K562 (cell line): ENCODE results near the gene TMC2. TPM values are rescaled to one million over a fixed set of nuclear protein-coding genes. Genes with fewer than 3 reads are reported as not detected.
A peak's percentile ranks its signal among the peaks of the same experiment; 100 is the strongest.

Source experiments
- CBFA2T3 ChIP-seq: fragments of 450-650 bp; IDR thresholded peaks from 2 replicates; pipeline ENCODE4 v1.6.1; 2017
- CBX3 ChIP-seq, 2 experiments: IDR thresholded peaks; 1 replicate in 1 of 2; 2 replicates in 1 of 2; pipeline ENCODE4 v1.6.1; 2012; ENCODE audit warnings: inconsistent platforms in 2 of 2, low read length in 2 of 2, borderline replicate concordance in 1 of 2, control low read depth in 1 of 2
- CHD2 ChIP-seq: IDR thresholded peaks from 2 replicates; pipeline ENCODE4 v1.6.1; 2011; ENCODE audit warnings: low read depth, low read length
- COPS2 ChIP-seq: fragments of 450-650 bp; conservative IDR thresholded peaks from 2 replicates; pipeline ENCODE4 v1.6.1; 2016; ENCODE audit warnings: mild to moderate bottlenecking, moderate library complexity
- DACH1 ChIP-seq: fragments of 450-650 bp; IDR thresholded peaks from 2 replicates; pipeline ENCODE4 v1.6.1; 2018; ENCODE audit not compliant: partially characterized antibody
- DDX20 ChIP-seq: fragments of 450-650 bp; IDR thresholded peaks from 2 replicates; pipeline ENCODE4 v1.6.1; 2016; ENCODE audit warnings: missing genetic modification characterization, low read depth, mild to moderate bottlenecking, missing compliant biosample characterization, moderate library complexity
- E2F6 ChIP-seq, 2 experiments: IDR thresholded peaks; 2 replicates each; pipeline ENCODE4 v1.6.1; 2011; ENCODE audit warnings: borderline replicate concordance in 1 of 2, control low read depth in 1 of 2, low read depth in 1 of 2, low read length in 1 of 2, mild to moderate bottlenecking in 1 of 2, mixed read lengths in 1 of 2, moderate library complexity in 1 of 2; ENCODE audit not compliant: insufficient read depth in 1 of 2, insufficient read length in 1 of 2, poor library complexity in 1 of 2, severe bottlenecking in 1 of 2; ENCODE audit errors: extremely low read depth in 1 of 2
- EGR1 ChIP-seq: fragments of 450-650 bp; conservative IDR thresholded peaks from 2 replicates; pipeline ENCODE4 v1.6.1; 2017; ENCODE audit warnings: mild to moderate bottlenecking
- ETS2 ChIP-seq: IDR thresholded peaks from 2 replicates; pipeline ENCODE4 v1.6.1; 2016; ENCODE audit warnings: borderline replicate concordance, missing genetic modification characterization, mild to moderate bottlenecking, moderate library complexity, missing compliant biosample characterization; ENCODE audit not compliant: poor library complexity, severe bottlenecking
- NR4A1 ChIP-seq, 2 experiments: fragments of 250-450 bp in 1 of 2; fragments of 450-650 bp in 1 of 2; sonication (Bioruptor Pico) in 1 of 2; IDR thresholded peaks; 2 replicates each; pipeline versions ENCODE4 v1.4.0 to v1.6.1; 2016 to 2020; ENCODE audit warnings: mild to moderate bottlenecking in 2 of 2, missing compliant biosample characterization in 1 of 2, missing genetic modification characterization in 1 of 2, moderate library complexity in 1 of 2
- SMAD1 ChIP-seq: fragments of 150-350 bp; IDR thresholded peaks from 2 replicates; pipeline ENCODE4 v1.6.1; 2014; ENCODE audit warnings: low read length, low read depth; ENCODE audit not compliant: partially characterized antibody
- SMARCA4 ChIP-seq: fragments of 450-650 bp; IDR thresholded peaks from 2 replicates; pipeline ENCODE4 v1.6.1; 2016
- SOX6 ChIP-seq: fragments of 450-650 bp; IDR thresholded peaks from 2 replicates; pipeline ENCODE4 v1.6.1; 2014; ENCODE audit warnings: mild to moderate bottlenecking
- TAF1 ChIP-seq: IDR thresholded peaks from 2 replicates; pipeline ENCODE4 v1.6.1; 2011; ENCODE audit warnings: mild to moderate bottlenecking, low read length, moderate library complexity; ENCODE audit not compliant: insufficient read depth, control insufficient read depth, severe bottlenecking; ENCODE audit errors: extremely low read depth
- U2AF2 ChIP-seq: fragments of 200-400 bp; formaldehyde crosslinking; optimal IDR thresholded peaks from 2 replicates; pipeline ENCODE3; 2017; ENCODE audit warnings: low read depth, mild to moderate bottlenecking, low read length
- XRCC3 ChIP-seq: fragments of 450-650 bp; IDR thresholded peaks from 2 replicates; pipeline ENCODE4 v1.6.1; 2017; ENCODE audit warnings: mild to moderate bottlenecking, moderate library complexity
- ZBTB7A ChIP-seq: IDR thresholded peaks from 2 replicates; pipeline ENCODE4 v1.6.1; 2011; ENCODE audit warnings: low read depth, mild to moderate bottlenecking, low read length, moderate library complexity, borderline replicate concordance; ENCODE audit not compliant: control insufficient read depth
- ZKSCAN8 ChIP-seq: fragments of 200-800 bp; sonication (Bioruptor generic); IDR thresholded peaks from 2 replicates; pipeline ENCODE4 v1.6.1; 2016; ENCODE audit warnings: missing genetic modification characterization, missing compliant biosample characterization
- ZNF407 ChIP-seq: fragments of 450-650 bp; IDR thresholded peaks from 2 replicates; pipeline ENCODE4 v1.6.1; 2016; ENCODE audit warnings: low read depth
- polyA plus RNA-seq, 8 experiments: library from polyadenylated mRNA; depleted of rRNA in 4 of 8; stranded (reverse) in 5 of 8; unstranded in 3 of 8; fragments of >200 nt; fragmentation: Nextera tagmentation in 2 of 8; fragmentation: Illumina TruSeq in 1 of 8; extraction: Ambion mirVana in 2 of 8; extraction: Trizol in 1 of 8; gene quantifications; 2 replicates each; pipeline versions ENCODE4 v1.2.1 to v1.2.3, GENCODE V29; 2011 to 2014; ENCODE audit warnings: inconsistent platforms in 1 of 8, missing spikeins in 1 of 8
- total RNA-seq, 7 experiments: library from RNA; depleted of rRNA in 6 of 7; stranded (reverse); fragments of >200 nt in 6 of 7; fragmentation: Illumina TruSeq in 2 of 7; extraction: Trizol in 2 of 7; gene quantifications; 2 replicates each; pipeline versions ENCODE4 v1.2.1 to v1.2.3, GENCODE V29; 2011 to 2021; ENCODE audit warnings: low replicate concordance in 1 of 7

TMC2 gene
- total and polyA plus RNA-seq, 9 of the 15 experiments (the other 6 are each of a cell fraction or from before 2014, with no cell fraction given): not detected

- TF ChIP-seq ZNF407 (no peak), SOX6 (no peak), CBFA2T3 (no peak), DDX20 (no peak), CBX3 (IDR thresholded peaks at IDR 0.05; ENCODE audit: borderline replicate concordance in 1 of 2, low read length in 2 of 2) (no peak), COPS2 (no peak), SMAD1 (no peak), ZBTB7A (peak; percentile 93), U2AF2 (no peak), ETS2 (tag) (no peak), NR4A1 (CRISPR knock-in tag; IDR thresholded peaks at IDR 0.05) (no peak), NR4A1 (tag; IDR thresholded peaks at IDR 0.05) (no peak), TAF1 (peak; percentile 72), SMARCA4 (no peak), XRCC3 (no peak), EGR1 (peak; percentile 45), CHD2 (peak; percentile 60; the same call in 1 of the 2 replicates), ZKSCAN8 (no peak), E2F6 (IDR thresholded peaks at IDR 0.05; ENCODE audit: borderline replicate concordance in 1 of 2, extremely low read depth in 1 of 2, insufficient read depth in 1 of 2, insufficient read length in 1 of 2, low read depth in 1 of 2, low read length in 1 of 2, poor library complexity in 1 of 2, severe bottlenecking in 1 of 2) (no peak), DACH1 (no peak)
These were observed 12.3 kb upstream of the TMC2 start (continued) for GRCh38 chr20:2523919-2524708.
